T47D (cell line): Measurements from ENCODE around the gene FKBP5.
"Not testable (repeated sequence)": the region's sequence is repeated elsewhere in the genome, so short reads cannot be mapped to it uniquely, and the experiment has no call there.

Source experiments
- DNase-seq, 2 experiments: peaks; one replicate each; pipeline versions ENCODE4 v3.0.0 to v3.0.0-alpha.2; 2011 to 2012; ENCODE audit warnings: low read depth in 1 of 2, low spot score in 1 of 2
- JUND ChIP-seq: IDR thresholded peaks from 2 replicates; pipeline ENCODE4 v1.6.1; 2012; ENCODE audit warnings: low read depth
- in situ Hi-C: cut with HindIII; loops from 2 replicates; pipeline ENCODE4 v1.10.0; 2016; ENCODE audit warnings: low sequenced_read_pairs, low pct_unique_long_range_greater_than_20kb

FKBP5 gene

GRCh38 chr6:35688605-35689322, at the start of gene FKBP5:
Gene FKBP5 (minus strand): TSS chr6:35688915. CDS start chr6:35642824, 46,091 bp downstream.
- in situ Hi-C loops, result no loop called here
- DNase-seq, result peak; percentile 74 to 96
- TF ChIP-seq JUND, result no peak

- in situ Hi-C loops, result no loop called here
- peak; percentile 50 to 87 for DNase-seq
These were observed 48.9 kb upstream of the FKBP5 start for GRCh38 chr6:35737413-35738211.

GRCh38 chr6:35736982-35737412, 48.3 kb upstream of the FKBP5 start, which contains the start of gene ARMC12:
Gene ARMC12 (plus strand): TSS chr6:35737032. CDS start chr6:35737109, 77 bp downstream.
- no peak for DNase-seq
- TF ChIP-seq JUND, result no peak
- in situ Hi-C loops, result no loop called here

More at GRCh38 chr6:35737413-35738211, 48.9 kb upstream of the FKBP5 start:
- TF ChIP-seq JUND, result no peak

GRCh38 chr6:35736253-35736894, 47.7 kb upstream of the FKBP5 start:
- DNase-seq, result peak; percentile 43 to 76
- in situ Hi-C loops, result no loop called here

GRCh38 chr6:35735452-35735851, 46.7 kb upstream of the FKBP5 start:
- no peak for DNase-seq
- no peak for TF ChIP-seq JUND
- in situ Hi-C loops, result no loop called here

More at GRCh38 chr6:35736253-35736894, 47.7 kb upstream of the FKBP5 start:
- TF ChIP-seq JUND, result no peak

- DNase-seq, in situ Hi-C loops: not testable (repeated sequence)
These were observed 45.6 kb upstream of the FKBP5 start for GRCh38 chr6:35734319-35734718.

GRCh38 chr6:35733633-35734032, 44.9 kb upstream of the FKBP5 start:
- in situ Hi-C loops, result no loop called here
- DNase-seq, result peak in 1 of 2 experiments; percentile 61
- no peak for TF ChIP-seq JUND

GRCh38 chr6:35731736-35732532, 43.2 kb upstream of the FKBP5 start:
- no peak for TF ChIP-seq JUND
- in situ Hi-C loops, result no loop called here
- peak; percentile 85 to 92 for DNase-seq

GRCh38 chr6:35731414-35731735, 42.7 kb upstream of the FKBP5 start:
- peak; percentile 83 to 90 for DNase-seq
- no peak for TF ChIP-seq JUND
- in situ Hi-C loops, result no loop called here

GRCh38 chr6:35730745-35731413, 42.2 kb upstream of the FKBP5 start:
- no peak for TF ChIP-seq JUND
- DNase-seq, result no peak
- in situ Hi-C loops, result no loop called here

GRCh38 chr6:35729722-35730121, 41.0 kb upstream of the FKBP5 start:
- no peak for DNase-seq
- in situ Hi-C loops, result no loop called here
- TF ChIP-seq JUND, result no peak
